Uterus (tissue), 4 donors: ENCODE measurements around the gene INPP5D. TPM values are rescaled to one million over a fixed set of nuclear protein-coding genes. Genes with fewer than 3 reads are reported as not detected.

Source experiments
- DNase-seq, 2 donors: peaks; one replicate each; pipeline ENCODE4 v3.0.0-alpha.2; 2019 to 2020
- H3K27ac ChIP-seq, 2 donors: fragments of 200-600 bp; sonication (generic); 1 replicate in 1 of 2; 2 replicates in 1 of 2; pipeline ENCODE4 v1.5.1; 2016 to 2018
- H3K27me3 ChIP-seq, 2 donors: fragments of 200-600 bp; sonication (generic); one replicate each; pipeline ENCODE4 v1.5.1; 2018 to 2019; ENCODE audit warnings: control low read depth in 1 of 2
- H3K36me3 ChIP-seq, 2 donors: fragments of 200-600 bp; sonication (generic); one replicate each; pipeline ENCODE4 v1.5.1; 2019; ENCODE audit warnings: control low read depth in 1 of 2
- H3K4me1 ChIP-seq, 2 donors: fragments of 200-600 bp; sonication (generic); one replicate each; pipeline ENCODE4 v1.5.1; 2018 to 2019; ENCODE audit warnings: control low read depth in 1 of 2
- H3K4me3 ChIP-seq, 2 donors: fragments of 200-600 bp; sonication (generic); 1 replicate in 1 of 2; 2 replicates in 1 of 2; pipeline ENCODE4 v1.5.1; 2018 to 2019; ENCODE audit warnings: mild to moderate bottlenecking in 1 of 2
- H3K9me3 ChIP-seq, 2 donors: fragments of 200-600 bp; sonication (generic); one replicate each; pipeline ENCODE4 v1.5.1; 2019; ENCODE audit warnings: control low read depth in 1 of 2
- CTCF ChIP-seq, 4 experiments: fragments of 200-600 bp in 2 of 4; fragments of 450-650 bp in 2 of 4; sonication (generic) in 2 of 4; IDR thresholded peaks; one replicate each; pipeline ENCODE4 v1.5.1; 2016 to 2019; ENCODE audit warnings: antibody characterized with exemption in 4 of 4, mild to moderate bottlenecking in 2 of 4, moderate library complexity in 1 of 4
- POLR2A ChIP-seq, 2 donors: fragments of 450-650 bp; IDR thresholded peaks; one replicate each; pipeline ENCODE4 v1.6.1; 2016; ENCODE audit warnings: antibody characterized with exemption in 2 of 2, mild to moderate bottlenecking in 1 of 2, moderate library complexity in 1 of 2
- intact Hi-C: fragments of 100-400 bp; cut with DNase I; formaldehyde crosslinking; loops from one replicate; pipeline ENCODE4 v1.15.1; 2023; ENCODE audit warnings: low total_unique reads
- total RNA-seq, 4 donors: library from RNA; depleted of rRNA in 3 of 4; stranded (reverse); fragments of >200 nt in 3 of 4; gene quantifications; one replicate each; pipeline versions ENCODE4 v1.1.0 to v1.2.4, GENCODE V29; 2014 to 2023
- donor health status: DM: yes; HTN: yes; CAD: no.

INPP5D gene
- total RNA-seq, 4 donors from 2014 or later, result 14.2 to 37.9 (median 22.3) TPM

GRCh38 chr2:233236820-233237589 lies 176.9 kb downstream of the INPP5D start:
- H3K27ac ChIP-seq, result no peak overlapping the region
- intact Hi-C loops, result no loop called here
- no peaks in the 10 kb centered on the region for H3K36me3 ChIP-seq
- DNase-seq, result no peak
- no peaks in the 10 kb centered on the region for H3K4me1 ChIP-seq
- no peak for TF ChIP-seq POLR2A (IDR thresholded peaks at IDR 0.05)
- no peak for TF ChIP-seq CTCF (IDR thresholded peaks at IDR 0.05)
- no peaks in the 10 kb centered on the region for H3K9me3 ChIP-seq
- H3K4me3 ChIP-seq, result no peak overlapping the region
- H3K27me3 ChIP-seq, result no peaks in the 10 kb centered on the region

GRCh38 chr2:233240897-233241296 lies 180.8 kb downstream of the INPP5D start:
- H3K4me3 ChIP-seq, result no peak overlapping the region
- no peak for TF ChIP-seq POLR2A (IDR thresholded peaks at IDR 0.05)
- TF ChIP-seq CTCF (IDR thresholded peaks at IDR 0.05), result no peak
- no peaks in the 10 kb centered on the region for H3K36me3 ChIP-seq
- no peak overlapping the region for H3K27ac ChIP-seq
- H3K27me3 ChIP-seq, result no peaks in the 10 kb centered on the region
- no peaks in the 10 kb centered on the region for H3K9me3 ChIP-seq
- no peaks in the 10 kb centered on the region for H3K4me1 ChIP-seq
- no peak for DNase-seq
- intact Hi-C loops, result no loop called here

GRCh38 chr2:233241803-233242202 lies 181.7 kb downstream of the INPP5D start:
- H3K27ac ChIP-seq, result no peak overlapping the region
- H3K27me3 ChIP-seq, result no peaks in the 10 kb centered on the region
- H3K4me3 ChIP-seq, result no peak overlapping the region
- TF ChIP-seq POLR2A (IDR thresholded peaks at IDR 0.05), result no peak
- no peak for TF ChIP-seq CTCF (IDR thresholded peaks at IDR 0.05)
- DNase-seq, result no peak
- H3K9me3 ChIP-seq, result no peaks in the 10 kb centered on the region
- no peaks in the 10 kb centered on the region for H3K4me1 ChIP-seq
- intact Hi-C loops, result no loop called here
- no peaks in the 10 kb centered on the region for H3K36me3 ChIP-seq

GRCh38 chr2:233242231-233242927 lies 182.2 kb downstream of the INPP5D start:
- Histone ChIP-seq H3K4me3 (no peak overlapping the region), H3K27me3 (no peaks in the 10 kb centered on the region), H3K36me3 (no peaks in the 10 kb centered on the region), H3K9me3 (no peaks in the 10 kb centered on the region), H3K27ac (no peak overlapping the region), H3K4me1 (no peaks in the 10 kb centered on the region)
- intact Hi-C loops, result no loop called here
- TF ChIP-seq POLR2A (IDR thresholded peaks at IDR 0.05), result no peak
- TF ChIP-seq CTCF (IDR thresholded peaks at IDR 0.05), result no peak
- no peak for DNase-seq

GRCh38 chr2:233243348-233243747 lies 183.2 kb downstream of the INPP5D start:
- H3K27me3 ChIP-seq, result no peaks in the 10 kb centered on the region
- no peaks in the 10 kb centered on the region for H3K9me3 ChIP-seq
- DNase-seq, result no peak
- H3K27ac ChIP-seq, result no peak overlapping the region
- H3K4me1 ChIP-seq, result no peaks in the 10 kb centered on the region
- no peaks in the 10 kb centered on the region for H3K36me3 ChIP-seq
- TF ChIP-seq CTCF (IDR thresholded peaks at IDR 0.05) (no peak), POLR2A (IDR thresholded peaks at IDR 0.05) (no peak)
- H3K4me3 ChIP-seq, result no peak overlapping the region
- intact Hi-C loops, result no loop called here
